Lower lobe of right lung (tissue), 2 donors: ENCODE results near the gene CORO6. TPM values are rescaled to one million over a fixed set of nuclear protein-coding genes. Genes with fewer than 3 reads are reported as not detected.

Experiments
- ATAC-seq, 2 donors: fragments of 200-7000 bp; cut with Tn5 transposase; one replicate each; pipeline ENCODE4 v1.9.1; 2020 to 2022; ENCODE audit warnings: mild to moderate bottlenecking in 2 of 2, moderate library complexity in 2 of 2
- DNase-seq: peaks from one replicate; pipeline ENCODE4 v3.0.0-alpha.2; 2020
- H3K27ac ChIP-seq: fragments of 200-600 bp; one replicate; pipeline ENCODE4 v1.8.0; 2022
- H3K27me3 ChIP-seq: fragments of 200-600 bp; one replicate; pipeline ENCODE4 v1.8.0; 2022; ENCODE audit warnings: low read depth
- H3K36me3 ChIP-seq: fragments of 200-600 bp; one replicate; pipeline ENCODE4 v1.8.0; 2022; ENCODE audit warnings: mild to moderate bottlenecking
- H3K4me1 ChIP-seq: fragments of 200-600 bp; one replicate; pipeline ENCODE4 v1.8.0; 2022
- H3K4me3 ChIP-seq: fragments of 200-600 bp; one replicate; pipeline ENCODE4 v1.8.0; 2022; ENCODE audit warnings: mild to moderate bottlenecking
- H3K9me3 ChIP-seq: fragments of 200-600 bp; one replicate; pipeline ENCODE4 v1.8.0; 2022
- CTCF ChIP-seq: fragments of 200-600 bp; IDR thresholded peaks from one replicate; pipeline ENCODE4 v1.8.0; 2022; ENCODE audit warnings: antibody characterized with exemption, mild to moderate bottlenecking
- intact Hi-C: fragments of 100-400 bp; cut with DNase I; formaldehyde crosslinking; loops from one replicate; pipeline ENCODE4 v1.11.0; 2022
- total RNA-seq: library from RNA; stranded (reverse); fragmentation: NEBNext Ultra II Directional; extraction: Animal tissue kit (Norgen Biotek cat#: 25700); gene quantifications from one replicate; pipeline ENCODE4 v1.2.1, GENCODE V29; 2021
- donor health status: DM: no; HTN: yes; CAD: no; lungs with severe emphysema.

The CORO6 gene
- total RNA-seq, 1 donor from 2014 or later, result 6.6 TPM

GRCh38 chr17:29570521-29570920, 52.2 kb downstream of the CORO6 start:
- TF ChIP-seq CTCF, result no peak
- no peak overlapping the region for H3K4me3 ChIP-seq
- ATAC-seq (no peak), DNase-seq (no peak)
- intact Hi-C loops, result no loop called here
- no peaks in the 10 kb centered on the region for H3K9me3 ChIP-seq
- peaks cover 37% of the 10 kb centered on the region for H3K4me1 ChIP-seq
- no peak overlapping the region for H3K27ac ChIP-seq
- H3K36me3 ChIP-seq, result peaks cover 33% of the 10 kb centered on the region
- H3K27me3 ChIP-seq, result no peaks in the 10 kb centered on the region

GRCh38 chr17:29569245-29569950, 53.3 kb downstream of the CORO6 start:
- ATAC-seq (no peak), DNase-seq (no peak)
- H3K4me3 ChIP-seq, result peak overlapping the region; percentile 81
- peaks cover 22% of the 10 kb centered on the region for H3K36me3 ChIP-seq
- H3K4me1 ChIP-seq, result peaks cover 48% of the 10 kb centered on the region
- TF ChIP-seq CTCF, result no peak
- peak overlapping the region; percentile 88 for H3K27ac ChIP-seq
- no peaks in the 10 kb centered on the region for H3K27me3 ChIP-seq
- no peaks in the 10 kb centered on the region for H3K9me3 ChIP-seq
- intact Hi-C loops, result no loop called here

- Histone ChIP-seq H3K27ac (peak within 1 kb of the TSS; percentile 88), H3K4me1 (peaks cover 56% of the 10 kb centered on the region), H3K27me3 (no peaks in the 10 kb centered on the region), H3K36me3 (peaks cover 14% of the 10 kb centered on the region), H3K9me3 (no peaks in the 10 kb centered on the region), H3K4me3 (peak within 1 kb of the TSS; percentile 81)
- no peak for TF ChIP-seq CTCF
- peak; percentile 82 for ATAC-seq
- intact Hi-C loops, result no loop called here
- DNase-seq, result peak; percentile 92
Measured at GRCh38 chr17:29568331-29569244, 54.1 kb downstream of the CORO6 start, which contains the start of gene TP53I13. TP53I13 (plus strand) TSS chr17:29568701; CDS start chr17:29568759, 58 bp downstream.

GRCh38 chr17:29567554-29568330, 55.0 kb downstream of the CORO6 start:
- Histone ChIP-seq H3K4me1 (peaks cover 53% of the 10 kb centered on the region), H3K9me3 (no peaks in the 10 kb centered on the region), H3K36me3 (peaks cover 14% of the 10 kb centered on the region), H3K4me3 (peak overlapping the region; percentile 81), H3K27ac (peak overlapping the region; percentile 87), H3K27me3 (no peaks in the 10 kb centered on the region)
- intact Hi-C loops, result no loop called here
- DNase-seq (peak; percentile 84), ATAC-seq (peak; percentile 70 to 71)
- peak; percentile 52 for TF ChIP-seq CTCF

GRCh38 chr17:29567304-29567553, 55.5 kb downstream of the CORO6 start:
- intact Hi-C loops, result no loop called here
- H3K4me3 ChIP-seq, result peak overlapping the region; percentile 81
- H3K36me3 ChIP-seq, result peaks cover 19% of the 10 kb centered on the region
- peaks cover 53% of the 10 kb centered on the region for H3K4me1 ChIP-seq
- no peaks in the 10 kb centered on the region for H3K27me3 ChIP-seq
- H3K9me3 ChIP-seq, result no peaks in the 10 kb centered on the region
- no peak for TF ChIP-seq CTCF
- peak overlapping the region; percentile 87 for H3K27ac ChIP-seq
- DNase-seq (no peak), ATAC-seq (peak; percentile 10 to 19)
